ENCODE measurements around the gene ATOH1. TPM values are rescaled to one million over a fixed set of nuclear protein-coding genes. Genes with fewer than 3 reads are reported as not detected.

ATOH1 gene
- total RNA-seq, 1 experiment from 2014 or later, result not detected

DNA sequence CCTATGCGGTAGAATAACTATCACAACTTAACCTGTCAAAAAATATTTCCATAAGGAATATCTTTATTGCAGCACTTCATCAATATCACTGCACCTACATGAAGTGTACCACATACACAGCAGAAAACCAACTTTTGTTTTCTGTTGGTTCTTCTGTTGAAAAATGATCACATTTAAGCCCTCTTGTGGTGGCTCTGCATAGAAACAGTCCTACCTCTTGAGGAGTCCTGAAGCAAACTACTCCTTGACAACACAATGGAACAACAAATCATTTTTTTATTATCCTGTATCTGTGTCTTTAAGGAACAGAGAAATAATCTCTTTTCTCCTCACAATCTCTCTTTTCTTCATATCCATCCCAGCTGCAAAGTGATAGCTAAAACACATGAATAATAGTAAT, 39.8 kb upstream of the ATOH1 start:
- H3K4me3 Mint-ChIP-seq, result no peak overlapping the region
- TF ChIP-seq, protein P1, sequence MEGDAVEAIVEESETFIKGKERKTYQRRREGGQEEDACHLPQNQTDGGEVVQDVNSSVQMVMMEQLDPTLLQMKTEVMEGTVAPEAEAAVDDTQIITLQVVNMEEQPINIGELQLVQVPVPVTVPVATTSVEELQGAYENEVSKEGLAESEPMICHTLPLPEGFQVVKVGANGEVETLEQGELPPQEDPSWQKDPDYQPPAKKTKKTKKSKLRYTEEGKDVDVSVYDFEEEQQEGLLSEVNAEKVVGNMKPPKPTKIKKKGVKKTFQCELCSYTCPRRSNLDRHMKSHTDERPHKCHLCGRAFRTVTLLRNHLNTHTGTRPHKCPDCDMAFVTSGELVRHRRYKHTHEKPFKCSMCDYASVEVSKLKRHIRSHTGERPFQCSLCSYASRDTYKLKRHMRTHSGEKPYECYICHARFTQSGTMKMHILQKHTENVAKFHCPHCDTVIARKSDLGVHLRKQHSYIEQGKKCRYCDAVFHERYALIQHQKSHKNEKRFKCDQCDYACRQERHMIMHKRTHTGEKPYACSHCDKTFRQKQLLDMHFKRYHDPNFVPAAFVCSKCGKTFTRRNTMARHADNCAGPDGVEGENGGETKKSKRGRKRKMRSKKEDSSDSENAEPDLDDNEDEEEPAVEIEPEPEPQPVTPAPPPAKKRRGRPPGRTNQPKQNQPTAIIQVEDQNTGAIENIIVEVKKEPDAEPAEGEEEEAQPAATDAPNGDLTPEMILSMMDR (conservative IDR thresholded peaks at IDR 0.05), result peak; percentile 71
- Histone ChIP-seq H4K5ac (ENCODE audit: insufficient read length, low read depth, low read length) (no peak overlapping the region), H3K4me1 (ENCODE audit: insufficient read depth, low read length) (peaks cover 5% of the 10 kb centered on the region), H3K14ac (ENCODE audit: insufficient read depth, low read length) (no peak overlapping the region), H3K4ac (ENCODE audit: low read depth, low read length) (no peak overlapping the region), H3K9me3 (ENCODE audit: control insufficient read depth, low read depth, low read length) (no peaks in the 10 kb centered on the region), H3T11ph (ENCODE audit: low read length) (no peak overlapping the region), H4K8ac (replicated peaks; ENCODE audit: insufficient read length, low read depth, low read length) (no peak overlapping the region), H2BK5ac (ENCODE audit: insufficient read length, low read length) (no peak overlapping the region), H2BK12ac (ENCODE audit: insufficient read length, low read depth, low read length) (no peak overlapping the region), H2BK15ac (ENCODE audit: low read depth, low read length) (no peak overlapping the region), H3K79me1 (ENCODE audit: insufficient read depth, low read depth, low read length, poor library complexity, severe bottlenecking) (no peaks in the 10 kb centered on the region), H3K79me2 (ENCODE audit: insufficient read depth, low read length) (no peaks in the 10 kb centered on the region), H2BK120ac (ENCODE audit: low read depth, low read length, poor library complexity, severe bottlenecking) (no peak overlapping the region), H2BK20ac (ENCODE audit: low read depth, low read length, poor library complexity, severe bottlenecking) (no peak overlapping the region), H4K91ac (ENCODE audit: insufficient read length, low read depth, low read length) (no peak overlapping the region), H3K18ac (ENCODE audit: insufficient read length, low read depth, low read length) (no peak overlapping the region), H3K27me3 (ENCODE audit: insufficient read depth, low read length) (no peaks in the 10 kb centered on the region), H2AK5ac (ENCODE audit: insufficient read length, low read length) (no peak overlapping the region), H3K23me2 (ENCODE audit: insufficient read length, low read depth, low read length, poor library complexity, severe bottlenecking) (no peaks in the 10 kb centered on the region), H3K56ac (ENCODE audit: insufficient read length, low read depth, low read length) (no peak overlapping the region), H2AFZ (ENCODE audit: low read length) (no peak overlapping the region), H3K23ac (ENCODE audit: insufficient read length, low read depth, low read length) (no peak overlapping the region), H3K27ac (ENCODE audit: insufficient read length, low read depth, low read length) (no peak overlapping the region), H4K20me1 (ENCODE audit: control insufficient read depth, insufficient read depth, insufficient read length) (no peaks in the 10 kb centered on the region), H3K4me2 (ENCODE audit: insufficient read depth, insufficient read length, low read length) (no peak overlapping the region), H3K9ac (ENCODE audit: extremely low read depth, insufficient read length, low read length) (no peak overlapping the region)
- no peak overlapping the region for H3K27ac Mint-ChIP-seq
- no CpG with 5 or more reads among the region's 1 CpG for WGBS (ENCODE audit: extremely low coverage, insufficient read length, low lambda C conversion rate)
- peaks cover 5 to 6% of the 10 kb centered on the region in 2 experiments; a peak in 3 of 4 replicates for H3K4me1 Mint-ChIP-seq
- DNase-seq, result no peak
- no peaks in the 10 kb centered on the region for H3K9me3 Mint-ChIP-seq
- H3K36me3 Mint-ChIP-seq (ENCODE audit: insufficient read depth in 1 of 3, low read depth in 3 of 3), result no peaks in the 10 kb centered on the region
- no peaks in the 10 kb centered on the region; the same call in 1 of the 2 replicates for H3K27me3 Mint-ChIP-seq (ENCODE audit: low read depth)

All from H9 (cell line).